Measurements from ENCODE around the gene SFMBT1. TPM values are rescaled to one million over a fixed set of nuclear protein-coding genes. Genes with fewer than 3 reads are reported as not detected.

Gene SFMBT1, protein sequence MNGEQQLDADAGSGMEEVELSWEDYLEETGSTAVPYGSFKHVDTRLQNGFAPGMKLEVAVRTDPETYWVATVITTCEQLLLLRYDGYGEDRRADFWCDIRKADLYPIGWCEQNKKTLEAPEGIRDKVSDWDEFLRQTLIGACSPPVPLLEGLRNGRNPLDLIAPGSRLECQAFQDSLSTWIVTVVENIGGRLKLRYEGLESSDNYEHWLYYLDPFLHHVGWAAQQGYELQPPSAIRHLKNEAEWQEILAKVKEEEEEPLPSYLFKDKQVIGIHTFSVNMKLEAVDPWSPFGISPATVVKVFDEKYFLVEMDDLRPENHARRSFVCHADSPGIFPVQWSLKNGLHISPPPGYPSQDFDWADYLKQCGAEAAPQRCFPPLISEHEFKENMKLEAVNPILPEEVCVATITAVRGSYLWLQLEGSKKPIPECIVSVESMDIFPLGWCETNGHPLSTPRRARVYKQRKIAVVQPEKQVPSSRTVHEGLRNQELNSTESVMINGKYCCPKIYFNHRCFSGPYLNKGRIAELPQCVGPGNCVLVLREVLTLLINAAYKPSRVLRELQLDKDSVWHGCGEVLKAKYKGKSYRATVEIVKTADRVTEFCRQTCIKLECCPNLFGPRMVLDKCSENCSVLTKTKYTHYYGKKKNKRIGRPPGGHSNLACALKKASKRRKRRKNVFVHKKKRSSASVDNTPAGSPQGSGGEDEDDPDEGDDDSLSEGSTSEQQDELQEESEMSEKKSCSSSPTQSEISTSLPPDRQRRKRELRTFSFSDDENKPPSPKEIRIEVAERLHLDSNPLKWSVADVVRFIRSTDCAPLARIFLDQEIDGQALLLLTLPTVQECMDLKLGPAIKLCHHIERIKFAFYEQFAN
- 2.5 and 4.5 TPM in 2 replicates for total RNA-seq

DNA sequence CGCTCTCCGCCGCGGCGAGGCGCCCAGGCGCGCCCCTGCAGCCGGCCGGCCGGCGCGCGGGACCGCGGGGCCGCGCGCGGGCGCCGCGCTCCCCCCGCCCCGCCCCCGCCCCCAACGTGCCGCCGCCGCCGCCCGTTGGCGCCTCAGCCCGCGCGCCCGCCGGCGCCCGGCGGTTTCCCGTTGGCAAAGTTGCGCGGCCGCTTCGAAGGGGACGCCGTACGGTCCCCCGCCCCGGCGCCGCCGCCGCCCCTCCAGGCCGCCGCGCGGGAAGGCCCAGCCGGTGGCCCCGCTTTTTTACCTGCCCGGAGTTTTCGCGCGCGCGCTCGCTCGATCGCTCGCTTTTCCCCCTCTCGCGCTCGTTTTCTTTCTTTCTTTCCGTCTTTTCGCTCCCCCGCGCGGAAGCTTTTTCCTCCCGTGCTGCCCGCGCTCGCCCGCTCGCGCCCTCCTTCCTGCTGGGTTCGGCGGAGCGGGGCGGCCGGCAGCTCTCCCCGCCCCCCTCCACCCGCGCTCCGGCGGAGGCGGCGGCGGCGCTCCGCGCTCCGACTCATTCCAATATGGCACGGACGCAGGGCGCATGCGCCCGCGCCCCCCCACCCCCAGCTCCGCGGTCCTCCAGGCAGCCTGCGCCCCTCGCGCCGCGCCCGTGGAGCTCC is at the start of gene SFMBT1:
TSS of gene SFMBT1 (minus strand) at position 556 of the 653 bp plus-strand sequence. CDS start 76,945 bp downstream, outside the sequence.

DNA sequence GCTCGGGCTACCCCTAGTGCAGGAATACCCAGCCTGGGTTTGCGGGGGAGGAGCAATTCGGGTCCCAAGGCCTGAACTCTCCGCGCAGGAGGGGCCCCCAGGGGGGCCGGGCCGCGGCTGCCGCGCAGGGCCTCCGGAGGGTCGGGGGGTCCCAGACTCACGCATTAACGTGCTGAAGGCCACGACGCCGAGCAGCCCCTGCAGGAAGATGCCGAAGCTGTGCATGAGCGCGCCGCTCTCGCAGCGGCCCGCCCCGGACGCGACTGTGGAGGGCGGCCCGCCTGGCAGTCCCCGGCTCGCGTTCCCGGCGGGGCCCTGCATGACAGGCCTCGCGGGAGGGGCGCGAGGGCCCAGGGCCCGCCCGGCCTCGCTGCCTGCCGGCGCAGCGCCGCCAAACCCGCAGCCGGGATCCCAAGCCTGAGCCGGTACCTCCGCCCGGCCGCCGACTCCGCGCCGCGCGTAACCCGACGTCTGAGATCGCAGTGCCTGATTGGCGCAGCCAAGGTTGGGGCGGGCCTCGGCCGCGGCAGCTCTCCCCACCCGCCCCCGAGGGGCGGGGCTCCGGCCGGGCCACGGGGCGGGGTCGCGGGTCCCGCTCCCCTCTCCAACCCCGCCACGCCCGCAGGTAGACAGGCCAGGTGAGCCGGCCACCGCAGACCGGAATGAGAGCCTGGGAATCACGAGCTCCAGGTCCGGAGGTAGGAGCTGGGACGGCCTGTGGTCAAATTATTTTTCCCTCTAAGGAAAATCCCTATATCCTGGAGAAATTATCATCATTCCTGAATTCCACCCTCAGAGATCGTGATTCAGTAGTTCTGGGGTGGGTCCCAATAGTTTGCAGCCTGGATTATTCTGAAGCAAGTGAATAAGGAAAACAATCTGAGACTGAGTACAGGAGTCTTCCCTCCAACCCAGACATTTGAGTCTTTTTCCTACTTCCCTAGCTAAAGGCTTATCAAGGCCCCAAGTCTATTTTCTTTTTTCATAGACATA is 148.4 kb downstream of the SFMBT1 start, which contains the start of gene STIMATE:
TSS of gene STIMATE (minus strand) at position 419 of the 993 bp plus-strand sequence. CDS start at position 321, 98 bp downstream.

Other genes starting within 250 kb of the SFMBT1 start
- 2.5 and 2.6 TPM in 2 replicates for gene ITIH4, start 215.4 kb downstream of the SFMBT1 start, total RNA-seq
- gene MUSTN1, start 211.1 kb downstream of the SFMBT1 start, total RNA-seq = 0.13 TPM in 1 of 2 replicates, not detected in the other
- gene STIMATE, start 148.5 kb downstream of the SFMBT1 start, total RNA-seq = 21.3 and 23.9 TPM in 2 replicates
- gene RFT1, start 84.4 kb upstream of the SFMBT1 start, total RNA-seq = 16.4 and 23.6 TPM in 2 replicates
- 6.8 and 9.7 TPM in 2 replicates for gene PRKCD, start 115.1 kb upstream of the SFMBT1 start, total RNA-seq
- gene TKT, start 209.9 kb upstream of the SFMBT1 start, total RNA-seq = 467 and 693 TPM in 2 replicates

All from smooth muscle cell of the pulmonary artery (primary cell).